8988T (cell line): Measurements from ENCODE around the gene ABL1.

ENCODE experiments used
- DNase-seq: peaks from one replicate; pipeline ENCODE4 v3.0.0; 2011

Gene ABL1

DNA sequence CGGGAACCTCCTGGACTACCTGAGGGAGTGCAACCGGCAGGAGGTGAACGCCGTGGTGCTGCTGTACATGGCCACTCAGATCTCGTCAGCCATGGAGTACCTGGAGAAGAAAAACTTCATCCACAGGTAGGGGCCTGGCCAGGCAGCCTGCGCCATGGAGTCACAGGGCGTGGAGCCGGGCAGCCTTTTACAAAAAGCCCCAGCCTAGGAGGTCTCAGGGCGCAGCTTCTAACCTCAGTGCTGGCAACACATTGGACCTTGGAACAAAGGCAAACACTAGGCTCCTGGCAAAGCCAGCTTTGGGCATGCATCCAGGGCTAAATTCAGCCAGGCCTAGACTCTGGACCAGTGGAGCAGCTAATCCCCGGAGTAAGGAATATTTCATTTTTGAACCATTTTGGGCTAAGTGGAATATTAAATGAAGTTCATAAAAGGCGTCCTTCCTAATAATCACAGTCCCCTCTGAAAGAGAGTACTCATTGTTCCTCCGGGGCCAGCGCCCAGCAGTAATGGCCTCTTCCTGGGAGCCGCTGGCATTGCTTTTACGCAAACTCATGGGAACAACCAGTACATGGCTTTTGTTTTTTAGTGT, 38.0 kb downstream of the ABL1 start:
- no peak for DNase-seq

DNA sequence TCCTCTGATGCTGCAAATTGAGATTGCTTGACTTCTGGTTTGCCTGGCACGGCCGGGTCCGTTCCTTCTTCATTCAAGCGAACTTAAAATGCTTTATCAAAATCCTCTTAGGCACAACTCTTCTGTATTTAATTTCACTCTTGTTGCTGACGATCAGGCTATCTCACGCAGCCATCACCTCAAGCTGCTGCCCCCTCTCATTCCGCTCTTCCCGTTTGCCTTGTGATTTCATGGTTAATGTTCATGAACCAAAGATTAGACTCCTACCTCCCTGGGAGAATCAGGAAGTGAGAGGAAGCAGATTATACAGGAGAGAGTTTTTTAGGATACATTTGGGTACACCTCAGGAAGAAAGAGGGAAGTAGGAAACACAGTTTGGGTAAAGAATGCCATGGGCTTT, 38.9 kb downstream of the ABL1 start:
- DNase-seq = no peak

DNA sequence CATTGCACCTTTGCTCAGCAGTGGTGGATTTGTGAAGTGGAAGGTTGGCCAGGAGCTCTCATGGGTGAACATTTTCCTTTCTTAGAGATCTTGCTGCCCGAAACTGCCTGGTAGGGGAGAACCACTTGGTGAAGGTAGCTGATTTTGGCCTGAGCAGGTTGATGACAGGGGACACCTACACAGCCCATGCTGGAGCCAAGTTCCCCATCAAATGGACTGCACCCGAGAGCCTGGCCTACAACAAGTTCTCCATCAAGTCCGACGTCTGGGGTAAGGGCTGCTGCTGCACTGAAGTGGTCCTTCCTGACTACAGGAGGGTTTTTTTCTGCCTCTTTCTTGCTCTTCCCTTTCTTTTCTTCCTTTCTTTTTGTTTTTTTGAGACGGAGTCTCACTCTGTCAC, 39.7 kb downstream of the ABL1 start:
- DNase-seq = no peak

DNA sequence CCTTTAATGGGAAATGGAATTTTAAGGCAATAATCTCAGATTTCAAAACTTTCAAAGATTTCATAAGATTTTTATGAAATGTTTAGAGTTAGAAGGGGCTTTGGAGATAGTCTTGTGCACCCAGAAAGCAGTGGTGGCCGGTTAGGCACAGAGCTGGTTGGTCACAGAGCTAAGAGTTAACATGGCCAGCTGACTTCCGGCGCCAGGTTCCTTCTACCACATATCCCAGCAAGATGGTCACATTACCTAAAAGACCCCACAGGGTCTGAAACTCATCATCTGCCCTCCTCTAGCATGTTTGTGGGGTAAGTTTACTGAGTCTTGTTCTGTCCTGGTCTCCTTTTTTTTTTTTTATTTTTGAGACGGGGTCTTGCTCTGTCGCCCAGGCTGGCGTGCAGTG, 42.2 kb downstream of the ABL1 start:
- no peak for DNase-seq

DNA sequence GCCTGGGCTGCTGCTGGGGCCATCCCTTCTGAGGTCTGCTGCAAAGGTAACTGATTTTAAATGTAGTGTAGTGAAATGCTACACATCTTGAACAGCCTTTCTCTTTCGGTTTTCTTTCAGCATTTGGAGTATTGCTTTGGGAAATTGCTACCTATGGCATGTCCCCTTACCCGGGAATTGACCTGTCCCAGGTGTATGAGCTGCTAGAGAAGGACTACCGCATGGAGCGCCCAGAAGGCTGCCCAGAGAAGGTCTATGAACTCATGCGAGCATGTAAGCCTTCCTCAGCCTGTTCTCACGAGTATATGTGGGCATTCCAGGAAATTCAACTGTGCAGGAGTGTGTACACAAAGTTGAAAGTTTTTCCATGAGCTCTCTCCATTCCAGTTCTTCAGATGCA, 43.2 kb downstream of the ABL1 start:
- DNase-seq = no peak

DNA sequence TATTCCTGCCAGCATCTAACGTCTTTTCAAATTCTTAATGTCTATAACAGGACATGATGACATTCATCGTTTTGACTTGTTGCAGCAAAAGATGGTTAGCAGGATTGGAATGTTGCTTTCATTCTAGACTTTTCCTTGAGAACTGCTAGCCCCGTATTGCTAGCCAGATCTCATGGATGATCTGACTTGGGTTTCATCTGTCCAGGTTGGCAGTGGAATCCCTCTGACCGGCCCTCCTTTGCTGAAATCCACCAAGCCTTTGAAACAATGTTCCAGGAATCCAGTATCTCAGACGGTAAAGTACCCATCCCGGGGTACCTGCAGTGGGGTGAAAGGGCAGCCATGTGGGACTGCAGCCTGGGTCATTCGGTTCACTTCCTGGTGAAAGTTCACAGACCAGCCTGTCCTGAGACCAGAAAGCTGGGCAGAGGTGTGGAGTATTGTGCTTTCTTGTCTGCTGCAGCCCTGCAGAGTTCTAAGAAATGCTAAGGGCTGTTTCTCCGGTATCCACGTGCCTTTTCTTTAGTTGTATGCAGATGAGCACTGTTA, 44.9 kb downstream of the ABL1 start:
- DNase-seq = no peak

DNA sequence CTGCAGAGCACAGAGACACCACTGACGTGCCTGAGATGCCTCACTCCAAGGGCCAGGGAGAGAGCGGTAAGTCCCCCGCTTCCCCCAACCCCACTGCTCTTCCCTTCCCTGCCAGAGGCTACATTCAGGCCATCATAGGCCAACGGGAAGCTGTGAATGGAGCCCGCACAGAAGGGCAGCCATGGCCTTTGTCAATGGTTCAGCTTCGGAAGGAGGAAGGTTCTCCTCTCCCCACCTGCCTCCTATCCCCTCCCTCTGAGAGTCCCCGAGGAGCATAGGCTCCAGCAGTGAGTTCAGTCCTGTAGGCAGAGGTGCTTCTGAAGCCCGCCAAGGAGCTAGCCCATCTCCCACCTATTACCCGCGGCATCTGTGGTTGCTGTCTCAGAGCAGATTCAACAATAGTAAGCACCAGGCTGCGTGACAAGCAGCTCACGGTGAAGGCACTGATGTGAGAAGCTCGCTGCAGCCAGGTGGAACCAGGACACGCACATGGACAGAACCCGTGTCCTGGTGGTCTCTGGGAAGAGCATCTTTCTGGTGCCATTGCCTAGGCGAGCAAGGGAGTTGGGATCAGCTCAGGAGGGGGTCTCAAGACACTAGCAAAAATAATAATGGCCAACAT, 45.7 kb downstream of the ABL1 start:
- DNase-seq = no peak

DNA sequence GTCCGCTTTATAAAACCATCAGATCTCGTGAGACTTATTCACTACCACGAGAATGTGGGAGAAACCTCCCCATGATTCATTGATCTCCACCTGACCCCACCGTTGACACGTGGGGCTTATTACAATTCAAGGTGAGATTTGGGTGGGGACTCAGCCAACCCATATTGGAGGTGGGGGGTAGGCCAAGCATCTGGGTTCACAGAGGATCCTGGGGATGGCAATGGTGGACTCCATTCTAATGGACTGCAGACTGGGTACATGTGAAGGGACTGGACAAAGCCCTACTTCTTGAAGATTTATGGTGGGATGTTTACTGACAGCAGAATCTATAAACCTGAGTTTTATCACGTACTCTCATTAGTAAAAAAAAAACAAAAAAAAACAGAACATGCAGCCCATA, 46.5 kb downstream of the ABL1 start:
- DNase-seq = no peak

DNA sequence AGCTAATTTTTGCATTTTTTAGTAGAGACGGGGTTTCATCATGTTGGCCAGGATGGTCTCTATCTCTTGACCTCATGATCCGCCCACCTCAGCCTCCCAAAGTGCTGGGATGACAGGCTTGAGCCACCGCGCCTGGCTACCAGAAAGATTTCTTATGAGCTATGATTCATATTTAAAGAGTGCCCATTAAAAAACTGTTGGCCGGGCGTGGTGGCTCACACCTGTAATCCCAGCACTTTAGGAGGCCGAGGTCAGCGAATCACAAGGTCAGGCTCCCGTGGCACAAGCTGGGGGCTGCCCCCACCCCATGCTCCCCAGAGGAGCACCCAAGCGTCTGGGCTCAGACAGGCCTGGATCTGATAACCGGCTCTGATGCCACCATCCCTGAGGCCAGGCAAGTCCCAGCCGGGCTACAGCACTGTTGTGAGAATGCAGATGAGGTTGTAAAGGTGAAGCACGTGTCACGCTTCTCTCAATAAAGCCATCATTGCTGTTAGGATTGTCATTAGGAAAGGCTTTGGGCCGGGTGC, 47.7 kb downstream of the ABL1 start:
- no peak for DNase-seq

DNA sequence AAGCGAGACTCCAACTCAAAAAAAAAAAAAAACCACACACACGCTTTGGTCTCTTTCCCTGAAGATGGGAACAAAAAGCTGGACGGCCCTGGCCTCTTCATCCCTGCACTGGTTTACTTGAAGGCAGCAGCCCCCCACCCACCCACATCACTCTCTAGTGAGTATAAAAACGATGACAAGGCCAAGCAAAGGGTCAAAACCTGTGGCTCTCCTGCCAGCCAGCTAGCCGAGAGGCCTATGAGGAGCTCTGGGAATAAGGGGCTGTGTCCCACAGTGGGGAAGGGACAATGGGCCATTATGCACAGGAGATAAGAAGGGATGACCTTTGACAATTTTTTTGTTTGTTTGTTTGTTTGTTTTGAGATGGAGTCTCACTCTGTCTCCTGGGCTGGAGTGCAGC, 48.4 kb downstream of the ABL1 start:
- DNase-seq = no peak

DNA sequence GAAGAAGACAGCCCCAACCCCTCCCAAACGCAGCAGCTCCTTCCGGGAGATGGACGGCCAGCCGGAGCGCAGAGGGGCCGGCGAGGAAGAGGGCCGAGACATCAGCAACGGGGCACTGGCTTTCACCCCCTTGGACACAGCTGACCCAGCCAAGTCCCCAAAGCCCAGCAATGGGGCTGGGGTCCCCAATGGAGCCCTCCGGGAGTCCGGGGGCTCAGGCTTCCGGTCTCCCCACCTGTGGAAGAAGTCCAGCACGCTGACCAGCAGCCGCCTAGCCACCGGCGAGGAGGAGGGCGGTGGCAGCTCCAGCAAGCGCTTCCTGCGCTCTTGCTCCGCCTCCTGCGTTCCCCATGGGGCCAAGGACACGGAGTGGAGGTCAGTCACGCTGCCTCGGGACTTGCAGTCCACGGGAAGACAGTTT, 49.1 kb downstream of the ABL1 start:
- no peak for DNase-seq

DNA sequence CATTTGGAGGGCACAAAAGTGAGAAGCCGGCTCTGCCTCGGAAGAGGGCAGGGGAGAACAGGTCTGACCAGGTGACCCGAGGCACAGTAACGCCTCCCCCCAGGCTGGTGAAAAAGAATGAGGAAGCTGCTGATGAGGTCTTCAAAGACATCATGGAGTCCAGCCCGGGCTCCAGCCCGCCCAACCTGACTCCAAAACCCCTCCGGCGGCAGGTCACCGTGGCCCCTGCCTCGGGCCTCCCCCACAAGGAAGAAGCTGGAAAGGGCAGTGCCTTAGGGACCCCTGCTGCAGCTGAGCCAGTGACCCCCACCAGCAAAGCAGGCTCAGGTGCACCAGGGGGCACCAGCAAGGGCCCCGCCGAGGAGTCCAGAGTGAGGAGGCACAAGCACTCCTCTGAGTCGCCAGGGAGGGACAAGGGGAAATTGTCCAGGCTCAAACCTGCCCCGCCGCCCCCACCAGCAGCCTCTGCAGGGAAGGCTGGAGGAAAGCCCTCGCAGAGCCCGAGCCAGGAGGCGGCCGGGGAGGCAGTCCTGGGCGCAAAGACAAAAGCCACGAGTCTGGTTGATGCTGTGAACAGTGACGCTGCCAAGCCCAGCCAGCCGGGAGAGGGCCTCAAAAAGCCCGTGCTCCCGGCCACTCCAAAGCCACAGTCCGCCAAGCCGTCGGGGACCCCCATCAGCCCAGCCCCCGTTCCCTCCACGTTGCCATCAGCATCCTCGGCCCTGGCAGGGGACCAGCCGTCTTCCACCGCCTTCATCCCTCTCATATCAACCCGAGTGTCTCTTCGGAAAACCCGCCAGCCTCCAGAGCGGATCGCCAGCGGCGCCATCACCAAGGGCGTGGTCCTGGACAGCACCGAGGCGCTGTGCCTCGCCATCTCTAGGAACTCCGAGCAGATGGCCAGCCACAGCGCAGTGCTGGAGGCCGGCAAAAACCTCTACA, 49.8 kb downstream of the ABL1 start:
- no peak for DNase-seq

DNA sequence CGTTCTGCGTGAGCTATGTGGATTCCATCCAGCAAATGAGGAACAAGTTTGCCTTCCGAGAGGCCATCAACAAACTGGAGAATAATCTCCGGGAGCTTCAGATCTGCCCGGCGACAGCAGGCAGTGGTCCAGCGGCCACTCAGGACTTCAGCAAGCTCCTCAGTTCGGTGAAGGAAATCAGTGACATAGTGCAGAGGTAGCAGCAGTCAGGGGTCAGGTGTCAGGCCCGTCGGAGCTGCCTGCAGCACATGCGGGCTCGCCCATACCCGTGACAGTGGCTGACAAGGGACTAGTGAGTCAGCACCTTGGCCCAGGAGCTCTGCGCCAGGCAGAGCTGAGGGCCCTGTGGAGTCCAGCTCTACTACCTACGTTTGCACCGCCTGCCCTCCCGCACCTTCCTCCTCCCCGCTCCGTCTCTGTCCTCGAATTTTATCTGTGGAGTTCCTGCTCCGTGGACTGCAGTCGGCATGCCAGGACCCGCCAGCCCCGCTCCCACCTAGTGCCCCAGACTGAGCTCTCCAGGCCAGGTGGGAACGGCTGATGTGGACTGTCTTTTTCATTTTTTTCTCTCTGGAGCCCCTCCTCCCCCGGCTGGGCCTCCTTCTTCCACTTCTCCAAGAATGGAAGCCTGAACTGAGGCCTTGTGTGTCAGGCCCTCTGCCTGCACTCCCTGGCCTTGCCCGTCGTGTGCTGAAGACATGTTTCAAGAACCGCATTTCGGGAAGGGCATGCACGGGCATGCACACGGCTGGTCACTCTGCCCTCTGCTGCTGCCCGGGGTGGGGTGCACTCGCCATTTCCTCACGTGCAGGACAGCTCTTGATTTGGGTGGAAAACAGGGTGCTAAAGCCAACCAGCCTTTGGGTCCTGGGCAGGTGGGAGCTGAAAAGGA, 50.7 kb downstream of the ABL1 start:
- no peak for DNase-seq

DNA sequence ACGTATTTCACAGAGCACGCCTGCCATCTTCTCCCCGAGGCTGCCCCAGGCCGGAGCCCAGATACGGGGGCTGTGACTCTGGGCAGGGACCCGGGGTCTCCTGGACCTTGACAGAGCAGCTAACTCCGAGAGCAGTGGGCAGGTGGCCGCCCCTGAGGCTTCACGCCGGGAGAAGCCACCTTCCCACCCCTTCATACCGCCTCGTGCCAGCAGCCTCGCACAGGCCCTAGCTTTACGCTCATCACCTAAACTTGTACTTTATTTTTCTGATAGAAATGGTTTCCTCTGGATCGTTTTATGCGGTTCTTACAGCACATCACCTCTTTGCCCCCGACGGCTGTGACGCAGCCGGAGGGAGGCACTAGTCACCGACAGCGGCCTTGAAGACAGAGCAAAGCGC, 51.9 kb downstream of the ABL1 start:
- no peak for DNase-seq

DNA sequence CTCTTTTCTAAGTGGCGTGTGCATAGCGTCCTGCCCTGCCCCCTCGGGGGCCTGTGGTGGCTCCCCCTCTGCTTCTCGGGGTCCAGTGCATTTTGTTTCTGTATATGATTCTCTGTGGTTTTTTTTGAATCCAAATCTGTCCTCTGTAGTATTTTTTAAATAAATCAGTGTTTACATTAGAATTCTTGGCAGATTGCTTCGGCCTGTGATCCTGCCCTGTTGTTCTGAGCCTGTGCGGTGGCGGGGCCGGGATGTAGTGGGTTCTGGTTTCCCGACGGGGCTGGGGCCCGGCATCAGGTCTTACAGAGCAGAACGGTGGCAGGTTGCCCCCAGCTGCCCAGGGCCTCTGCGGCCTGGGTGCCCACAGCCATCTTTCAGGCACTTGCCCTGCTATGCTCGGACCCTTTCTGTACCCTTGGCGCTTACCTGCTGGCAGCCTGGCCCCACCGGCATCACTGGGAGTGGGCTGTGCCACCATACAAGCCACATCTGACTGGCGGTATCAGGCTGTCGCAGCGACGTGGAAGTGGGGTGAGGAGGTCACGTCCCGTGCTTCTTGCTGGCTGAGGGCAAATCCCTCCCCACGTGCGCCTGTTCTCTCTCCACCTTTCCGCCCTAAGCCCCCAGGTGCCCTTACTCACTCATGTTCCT, 52.6 kb downstream of the ABL1 start:
- DNase-seq = no peak

DNA sequence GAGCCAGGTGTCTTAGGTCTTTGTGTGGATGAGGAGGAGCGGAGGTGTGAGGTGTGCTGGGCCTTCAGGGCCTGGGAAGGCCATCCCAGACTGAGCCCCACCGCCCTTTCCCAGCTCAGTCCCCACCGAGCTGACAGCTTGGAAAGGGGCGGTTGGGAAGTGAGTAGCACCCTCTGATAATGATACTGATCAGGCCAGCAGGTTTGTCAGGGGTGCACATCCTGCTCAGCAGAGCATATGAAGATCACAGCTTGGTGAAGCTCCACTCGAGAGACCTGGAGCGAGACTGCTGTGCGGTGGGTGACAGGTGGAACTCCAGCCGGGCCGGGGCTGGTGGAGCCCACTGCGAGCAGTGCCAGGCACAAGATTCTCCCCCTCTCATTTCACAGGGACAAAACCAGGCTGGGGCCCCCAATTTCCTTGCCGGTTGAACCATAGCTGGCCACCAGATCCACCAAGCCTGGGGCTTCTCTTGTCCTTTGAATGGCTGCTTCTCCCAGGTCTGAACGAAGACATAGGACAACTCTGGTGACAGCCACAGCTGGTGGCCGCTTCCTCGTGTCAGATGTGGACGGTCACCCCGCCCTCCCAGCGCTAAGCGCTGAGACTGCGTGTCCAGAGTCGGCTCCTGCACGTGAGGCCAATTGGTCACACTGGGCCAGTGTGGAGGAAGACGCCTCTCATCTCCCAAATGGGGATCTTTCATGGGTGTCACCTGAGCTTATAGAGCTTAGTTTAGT, 53.3 kb downstream of the ABL1 start:
- DNase-seq = no peak

DNA sequence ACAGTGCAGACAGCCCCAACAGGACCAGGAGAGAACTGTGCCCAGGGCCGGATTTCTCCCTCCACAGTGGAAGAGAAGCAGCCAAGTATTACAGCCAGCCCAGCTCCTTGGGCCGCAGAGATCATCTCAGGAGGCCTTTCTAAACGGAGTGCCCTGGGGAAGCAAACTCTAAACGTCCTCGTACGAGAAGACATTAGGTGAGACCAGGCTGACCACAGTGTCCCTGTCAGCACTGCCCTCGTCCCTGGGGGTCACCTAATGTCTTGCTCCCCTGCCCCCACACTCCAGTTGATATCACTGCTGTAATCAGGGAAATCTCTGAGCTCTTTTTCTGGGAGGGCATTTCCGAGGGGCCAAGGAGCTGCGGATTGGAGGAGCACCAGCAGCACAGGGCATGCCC, 55.1 kb downstream of the ABL1 start:
- no peak for DNase-seq

DNA sequence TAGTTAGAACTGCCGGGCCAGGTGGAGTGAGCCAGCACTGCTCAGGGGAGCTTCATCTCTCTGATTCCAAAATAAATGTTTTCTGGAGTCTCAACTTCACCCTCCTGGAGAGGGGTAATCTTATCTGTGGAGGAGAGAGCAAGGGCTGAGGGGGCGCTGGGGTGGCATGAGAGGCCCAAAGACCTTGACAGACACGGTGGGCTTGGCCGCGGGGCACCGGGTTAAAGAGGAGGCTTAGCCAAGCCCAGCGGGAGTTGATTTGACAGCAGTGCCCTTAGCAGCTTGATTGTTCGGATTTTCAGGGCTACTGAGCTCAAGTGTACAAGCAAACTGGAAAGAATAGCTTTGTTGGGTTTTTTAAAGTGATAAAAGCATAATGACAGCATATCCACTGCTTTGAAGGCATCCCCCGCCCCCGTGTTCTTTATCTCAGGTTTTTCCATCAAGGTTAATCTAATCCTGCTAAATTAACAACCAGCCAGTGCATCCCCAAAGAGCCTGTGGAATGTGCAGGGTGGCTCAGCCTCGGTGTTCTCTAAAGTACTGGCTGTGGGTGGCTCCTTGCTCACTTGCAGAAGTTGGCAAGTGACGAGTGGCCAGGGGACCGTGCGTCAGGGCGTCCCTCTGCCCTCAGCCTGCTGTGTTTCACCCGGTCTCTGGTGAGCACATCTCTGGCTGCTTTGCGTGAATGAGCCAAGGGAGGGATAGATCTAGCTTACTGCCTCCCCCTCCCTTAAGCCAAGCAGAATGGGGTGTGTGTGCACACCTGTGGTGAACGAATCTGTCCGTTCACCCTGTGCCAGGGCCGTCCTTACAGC, 56.0 kb downstream of the ABL1 start:
- no peak for DNase-seq

DNA sequence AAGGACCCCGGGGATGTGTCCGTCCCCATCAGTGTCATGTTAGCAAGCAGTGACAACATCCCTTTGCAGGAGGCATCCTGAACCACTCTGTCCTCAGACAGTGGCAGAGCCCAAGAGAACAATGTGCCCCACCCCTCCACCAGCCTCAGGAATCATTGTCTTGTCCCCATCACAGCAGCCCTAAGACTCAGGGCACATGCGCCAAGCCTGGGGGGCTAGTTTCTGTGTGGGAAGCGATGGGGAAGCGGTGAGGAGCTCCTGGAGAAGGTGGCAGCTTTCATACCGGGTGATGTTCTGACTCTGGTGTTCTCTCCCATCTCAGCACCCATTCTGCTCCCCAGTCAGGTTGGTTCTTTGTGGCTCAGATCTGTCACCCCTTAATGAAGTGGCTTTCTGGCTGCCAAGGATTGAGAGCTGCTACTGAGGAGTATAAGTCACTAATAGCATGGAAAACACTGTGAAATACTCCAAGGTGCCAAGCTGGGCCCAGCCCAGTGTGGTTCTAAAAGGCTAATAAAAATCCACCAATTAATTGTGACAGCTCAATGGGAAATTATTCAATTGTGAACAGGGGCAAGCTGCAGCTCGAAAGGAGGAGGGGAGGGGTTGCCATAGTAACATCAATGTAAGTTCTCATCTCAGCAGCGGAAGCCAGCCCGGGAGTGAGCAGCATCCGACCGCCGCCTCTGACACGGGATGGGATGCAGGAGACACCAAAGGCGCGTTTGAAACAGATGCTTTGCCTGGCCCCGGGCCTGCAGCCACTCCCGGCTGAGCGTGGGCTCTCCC, 56.8 kb downstream of the ABL1 start:
- DNase-seq = no peak
